Astrocyte of the cerebellum (primary cell): ENCODE data around the gene SCAF8.
"Not testable (repeated sequence)": the region's sequence is repeated elsewhere in the genome, so short reads cannot be mapped to it uniquely, and the experiment has no call there.

Experiments used
- DNase-seq: peaks from one replicate; pipeline ENCODE4 v3.0.0-alpha.2; 2011; ENCODE audit warnings: low read depth
- H3K4me3 ChIP-seq: 2 replicates; pipeline ENCODE4 v1.5.1; 2011; ENCODE audit warnings: mild to moderate bottlenecking, low read depth, low read length, moderate library complexity
- CTCF ChIP-seq: IDR thresholded peaks from 2 replicates; pipeline ENCODE4 v1.5.1; 2012; ENCODE audit warnings: low read length, low read depth, moderate library complexity, mild to moderate bottlenecking; ENCODE audit errors: missing control alignments
- in situ Hi-C: cut with HindIII; loops from 2 replicates; pipeline ENCODE4 v1.10.0; 2017; ENCODE audit warnings: low sequenced_read_pairs

The SCAF8 gene

GRCh38 chr6:154773610-154774089 lies 40.4 kb downstream of the SCAF8 start:
- TF ChIP-seq CTCF = no peak
- in situ Hi-C loops = no loop called here
- no peak for DNase-seq
- H3K4me3 ChIP-seq = no peak overlapping the region

GRCh38 chr6:154779157-154779556 lies 45.9 kb downstream of the SCAF8 start:
- H3K4me3 ChIP-seq, DNase-seq, in situ Hi-C loops: not testable (repeated sequence)

GRCh38 chr6:154782193-154782592 lies 49.0 kb downstream of the SCAF8 start:
- in situ Hi-C loops = no loop called here
- no peak for DNase-seq
- TF ChIP-seq CTCF = no peak
- H3K4me3 ChIP-seq = no peak overlapping the region

GRCh38 chr6:154783229-154783628 lies 50.0 kb downstream of the SCAF8 start:
- TF ChIP-seq CTCF = no peak
- H3K4me3 ChIP-seq = no peak overlapping the region
- DNase-seq = no peak
- in situ Hi-C loops = no loop called here

GRCh38 chr6:154785075-154785474 lies 51.9 kb downstream of the SCAF8 start:
- in situ Hi-C loops = no loop called here
- no peak for TF ChIP-seq CTCF
- no peak for DNase-seq
- no peak overlapping the region for H3K4me3 ChIP-seq

GRCh38 chr6:154786144-154786868 lies 53.1 kb downstream of the SCAF8 start:
- no peak for TF ChIP-seq CTCF
- in situ Hi-C loops = no loop called here
- H3K4me3 ChIP-seq = no peak overlapping the region
- DNase-seq = no peak

- no peak for TF ChIP-seq CTCF
- DNase-seq = no peak
- no peak overlapping the region for H3K4me3 ChIP-seq
- in situ Hi-C loops = no loop called here
These were observed 58.5 kb downstream of the SCAF8 start for GRCh38 chr6:154791556-154792317.
